GM18505 (cell line): Measurements from ENCODE around the gene C1orf50.
"Not testable (repeated sequence)": the region's sequence is repeated elsewhere in the genome, so short reads cannot be mapped to it uniquely, and the experiment has no call there.

Source experiments
- ATAC-seq: cut with Tn5 transposase; IDR thresholded peaks from one replicate; pipeline ENCODE4 v1.9.1; 2021; ENCODE audit not compliant: unreplicated experiment
- POLR2A ChIP-seq: IDR thresholded peaks from 4 replicates; pipeline ENCODE4 v1.6.1; 2011; ENCODE audit warnings: borderline replicate concordance; ENCODE audit not compliant: insufficient read depth, insufficient read length; ENCODE audit errors: extremely low read depth

Gene C1orf50

DNA sequence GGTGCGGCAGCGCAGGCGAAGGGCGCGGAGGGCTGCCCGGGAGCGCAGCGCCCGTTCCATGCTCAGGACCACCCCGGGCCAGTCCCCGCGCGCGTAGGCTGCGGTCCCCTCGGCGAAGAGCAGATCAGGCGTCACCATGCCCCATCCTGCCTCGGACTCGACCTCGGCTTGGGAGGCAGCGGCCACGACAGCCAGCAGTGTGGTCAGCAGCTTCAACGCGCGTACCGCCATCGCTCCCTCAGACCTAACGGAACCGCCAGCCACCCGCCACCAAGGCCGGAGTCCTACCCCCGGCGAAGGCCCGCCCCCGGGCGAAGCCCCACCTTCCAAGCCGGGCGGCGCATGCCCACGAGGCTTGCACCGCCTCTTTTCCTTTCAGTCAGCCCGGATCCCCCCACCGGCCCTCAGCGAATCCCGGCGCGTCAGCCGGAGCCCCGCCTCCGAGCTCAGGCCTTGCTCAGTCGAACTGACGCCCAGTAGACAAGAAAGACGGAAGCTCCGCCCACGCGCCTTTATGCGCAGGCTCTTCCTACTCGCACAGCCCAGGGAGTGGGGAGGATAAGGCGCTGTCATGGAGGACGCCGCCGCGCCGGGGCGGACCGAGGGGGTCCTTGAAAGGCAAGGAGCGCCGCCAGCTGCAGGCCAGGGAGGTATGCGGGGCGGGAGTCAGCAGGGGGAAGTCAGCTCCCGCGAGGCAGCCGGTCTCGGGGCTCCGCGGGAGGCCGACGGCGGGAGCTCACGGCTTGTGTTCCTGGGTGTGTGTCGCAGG, at the start of gene C1orf50, which contains the start of gene P3H1:
TSS of gene C1orf50 (plus strand) at position 509 of the 769 bp plus-strand sequence. CDS start at position 572, 63 bp downstream.
TSS of gene P3H1 (minus strand) at position 288 of the 769 bp plus-strand sequence. CDS start at position 231, 57 bp downstream.
- TF ChIP-seq POLR2A: peak; percentile 98
- ATAC-seq: peak; percentile 86

DNA sequence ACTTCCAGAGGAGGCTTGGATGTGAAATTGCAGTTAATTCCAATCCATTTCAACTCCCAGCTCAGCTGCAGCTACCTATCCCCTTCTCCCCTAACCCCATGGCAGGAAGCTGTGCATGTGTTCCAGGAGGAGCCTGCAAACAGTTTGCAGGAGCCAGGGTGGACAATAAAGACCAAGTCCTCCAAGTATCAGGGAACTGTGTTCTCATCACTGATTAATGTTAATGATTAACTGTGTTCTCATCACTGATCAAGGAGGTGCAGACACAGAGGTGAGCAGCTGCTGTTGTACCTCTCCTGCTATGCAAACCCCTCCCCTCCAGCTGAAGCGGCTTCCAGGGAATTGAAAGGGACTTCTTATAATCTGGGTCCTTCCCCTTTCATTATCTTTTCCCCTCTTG, 46.2 kb upstream of the C1orf50 start:
- TF ChIP-seq POLR2A: no peak
- no peak for ATAC-seq

DNA sequence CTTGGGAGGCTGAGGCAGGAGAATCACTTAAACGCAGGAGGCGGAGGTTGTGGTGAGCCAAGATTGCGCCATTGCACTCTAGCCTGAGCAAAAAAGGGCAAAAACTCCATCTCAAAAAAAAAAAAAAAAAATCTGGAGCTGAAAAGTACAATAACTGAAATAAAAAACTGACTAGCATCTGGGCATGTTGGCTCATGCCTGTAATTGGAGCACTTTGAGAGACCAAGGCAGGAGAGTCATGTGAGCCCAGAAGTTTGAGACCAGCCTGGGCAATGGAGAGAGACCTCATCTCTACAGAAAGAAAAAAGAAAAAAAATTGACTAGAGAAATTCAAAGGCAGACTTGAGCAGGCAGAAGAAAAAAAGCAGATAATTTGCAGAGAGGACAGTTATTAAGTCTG, 45.1 kb upstream of the C1orf50 start:
- no peak for TF ChIP-seq POLR2A
- no peak for ATAC-seq

DNA sequence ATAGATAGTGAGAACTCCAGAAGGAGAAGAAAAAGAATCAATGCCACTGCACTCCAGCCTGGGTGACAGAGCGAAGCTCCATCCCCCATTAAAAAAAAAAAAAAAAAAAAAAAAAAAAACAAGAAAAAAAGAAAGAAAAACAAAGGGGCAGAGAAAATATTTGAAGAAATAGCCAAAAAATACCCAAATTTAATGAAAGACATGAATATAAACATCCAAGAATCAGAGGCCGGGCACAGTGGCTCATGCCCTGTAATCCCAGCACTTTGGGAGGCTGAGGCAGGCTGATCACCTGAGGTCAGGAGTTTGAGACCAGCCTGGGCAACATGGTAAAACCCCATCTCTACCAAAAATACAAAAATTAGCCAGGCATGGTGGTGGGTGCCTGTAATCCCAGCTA, 44.6 kb upstream of the C1orf50 start:
- not testable (repeated sequence) for ATAC-seq

DNA sequence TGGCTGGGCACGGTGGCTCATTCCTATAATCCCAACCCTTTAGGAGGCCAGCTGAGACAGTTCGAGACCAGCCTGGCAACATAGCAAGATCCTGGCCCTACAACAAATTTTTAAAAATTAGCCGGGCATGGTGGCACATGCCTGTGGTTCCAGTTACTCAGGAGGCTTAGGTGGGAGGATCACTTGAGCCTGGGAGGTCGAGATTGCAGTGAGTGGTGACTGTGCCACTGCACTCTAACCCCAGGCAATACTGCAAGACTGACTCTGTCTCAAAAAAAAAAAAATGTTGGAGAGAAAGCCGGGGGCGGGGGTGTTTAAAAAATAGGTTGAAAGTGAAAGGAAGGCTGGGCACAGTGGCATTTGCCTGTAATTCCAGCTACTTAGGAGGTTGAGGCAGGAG, 43.5 kb upstream of the C1orf50 start:
- no peak for ATAC-seq
- TF ChIP-seq POLR2A: no peak

DNA sequence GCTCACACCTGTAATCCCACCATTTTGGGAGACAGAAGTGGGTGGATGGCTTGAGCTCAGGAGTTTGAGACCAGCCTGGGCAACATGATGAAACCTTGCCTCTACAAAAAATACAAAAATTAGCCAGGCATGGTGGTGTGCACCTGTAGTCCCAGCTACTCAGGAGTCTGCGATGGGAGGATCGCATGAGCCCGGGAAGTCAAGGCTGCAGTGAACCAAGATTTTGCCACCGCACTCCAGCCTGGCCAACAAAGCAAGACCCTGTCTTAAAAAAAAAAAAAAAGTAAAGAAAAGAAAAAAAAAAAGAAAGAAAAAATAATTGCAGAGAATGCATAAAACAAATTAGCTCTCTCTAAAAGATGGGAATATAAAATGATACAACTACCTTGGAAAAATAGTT, 41.2 kb upstream of the C1orf50 start:
- not testable (repeated sequence) for ATAC-seq

DNA sequence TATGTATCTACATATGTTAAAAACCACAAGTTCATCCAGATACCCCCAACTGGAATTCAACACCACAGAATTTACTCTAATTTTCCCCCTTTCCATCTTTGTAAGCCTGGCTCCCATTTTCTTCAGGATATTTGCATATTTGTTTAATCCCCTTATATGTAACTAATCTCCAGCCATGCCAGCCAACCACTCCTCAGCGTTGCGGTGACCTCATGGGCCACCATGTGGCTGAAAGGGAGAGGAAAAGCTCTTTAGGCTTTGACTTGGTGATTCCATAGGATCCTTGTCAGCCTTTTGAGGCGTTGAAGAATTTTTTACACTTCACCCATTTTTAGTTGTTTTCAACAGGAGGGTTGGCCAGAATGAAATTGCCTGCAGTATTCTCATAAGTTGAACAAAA, 37.0 kb upstream of the C1orf50 start:
- no peak for TF ChIP-seq POLR2A
- ATAC-seq: no peak

DNA sequence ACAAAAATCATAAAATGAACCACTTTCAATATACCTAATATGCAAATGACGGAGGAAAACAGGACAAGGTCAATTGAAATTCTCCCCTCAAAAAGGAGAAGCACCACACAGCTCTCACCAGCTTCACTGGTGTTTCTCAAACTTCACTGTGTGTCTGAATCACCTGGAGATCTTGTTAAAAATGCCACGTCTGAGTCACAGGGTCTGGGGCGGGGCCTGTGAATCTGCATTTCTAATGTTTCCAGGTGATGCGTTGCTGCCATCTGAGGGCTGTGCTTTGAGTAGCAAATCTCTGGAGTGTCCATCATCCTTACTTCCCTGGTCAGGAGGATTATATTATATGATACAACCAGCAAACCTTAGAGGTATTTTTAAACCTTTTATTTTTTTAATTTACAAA, 36.1 kb upstream of the C1orf50 start:
- TF ChIP-seq POLR2A: no peak
- ATAC-seq: no peak

DNA sequence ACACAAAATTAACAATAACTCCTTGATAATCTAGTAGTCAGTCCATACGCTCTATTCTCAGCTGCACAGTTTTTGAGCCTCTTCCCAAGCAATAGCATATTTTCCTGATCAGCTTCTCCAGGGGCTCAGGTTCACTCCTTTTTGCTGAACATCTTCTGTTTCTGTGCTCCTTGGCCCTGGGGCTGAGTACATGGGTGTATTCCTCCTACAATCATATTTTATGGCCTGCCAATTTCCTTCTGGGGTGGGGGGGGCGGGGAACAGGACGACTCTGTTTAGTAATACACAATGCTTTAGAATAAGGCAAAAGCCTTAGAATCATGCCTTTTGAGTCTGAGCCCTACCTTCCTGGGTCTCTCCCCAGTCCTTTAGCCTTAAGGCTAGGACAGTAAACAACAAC, 35.5 kb upstream of the C1orf50 start:
- no peak for TF ChIP-seq POLR2A
- ATAC-seq: no peak

DNA sequence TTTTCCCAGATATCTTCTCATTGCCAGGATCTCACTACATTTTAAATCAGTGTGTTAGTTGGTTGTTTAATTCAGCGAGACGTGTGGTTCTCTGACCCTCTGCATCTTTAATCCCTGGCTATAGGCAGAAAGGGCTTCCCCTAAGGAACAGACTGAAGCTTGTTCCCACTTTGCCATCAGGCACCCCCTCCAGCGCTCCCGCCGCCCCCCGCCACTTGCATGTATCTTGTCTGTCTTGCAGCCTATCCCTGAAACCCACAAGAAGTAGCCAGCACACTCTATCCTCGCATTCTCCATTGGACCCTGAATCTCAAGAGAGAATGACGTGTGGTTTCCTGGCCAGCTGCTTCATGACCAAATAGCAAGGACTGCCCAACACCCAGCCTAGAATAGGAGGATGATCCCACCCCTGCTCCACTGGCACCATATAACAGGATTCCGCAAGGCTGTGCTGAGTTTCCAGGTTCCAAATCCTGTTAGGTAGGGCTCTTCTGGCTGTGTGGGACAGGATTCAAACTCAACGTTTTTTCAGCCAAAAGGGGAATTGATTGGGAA, 34.8 kb upstream of the C1orf50 start:
- ATAC-seq: no peak

DNA sequence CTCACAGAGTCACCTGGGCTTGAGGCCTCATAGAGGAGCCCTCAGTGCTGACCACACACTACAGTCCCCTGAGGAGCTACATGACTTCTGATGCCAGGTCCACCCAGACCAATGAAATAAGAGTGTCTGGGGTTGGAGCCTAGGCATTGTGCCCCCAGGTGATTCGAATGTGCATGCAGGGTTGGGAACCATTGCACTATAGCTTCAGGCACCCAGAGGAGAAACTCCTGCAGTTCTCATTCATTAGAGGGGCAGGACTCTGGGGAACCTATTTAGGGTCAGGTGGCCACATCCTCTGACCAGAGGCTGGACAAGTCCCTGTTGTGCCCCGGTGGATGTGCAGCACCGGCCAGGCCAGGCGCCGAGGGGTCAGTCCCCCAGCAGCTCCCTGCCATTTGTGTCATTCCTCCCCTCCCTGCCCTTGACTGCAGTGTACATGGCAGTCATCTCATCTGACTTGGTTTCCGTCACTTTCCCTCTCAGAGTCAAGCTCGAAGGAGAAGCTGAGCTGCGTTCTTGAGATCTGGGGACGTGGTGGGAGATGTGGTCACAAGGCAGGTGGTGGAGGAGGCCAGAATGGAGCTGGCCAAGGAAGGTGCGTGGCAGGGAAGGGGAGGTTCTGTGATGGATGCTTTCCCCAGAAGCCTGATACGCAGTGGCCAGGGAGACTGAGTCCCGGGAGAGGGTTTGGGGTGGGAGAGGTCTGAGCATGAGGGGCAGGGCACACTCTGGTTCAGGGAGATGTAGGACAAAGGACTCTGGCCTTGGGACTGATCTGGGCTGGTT, 33.4 kb upstream of the C1orf50 start:
- no peak for TF ChIP-seq POLR2A

More for the DNA sequence above, 34.8 kb upstream of the C1orf50 start:
- no peak for TF ChIP-seq POLR2A

DNA sequence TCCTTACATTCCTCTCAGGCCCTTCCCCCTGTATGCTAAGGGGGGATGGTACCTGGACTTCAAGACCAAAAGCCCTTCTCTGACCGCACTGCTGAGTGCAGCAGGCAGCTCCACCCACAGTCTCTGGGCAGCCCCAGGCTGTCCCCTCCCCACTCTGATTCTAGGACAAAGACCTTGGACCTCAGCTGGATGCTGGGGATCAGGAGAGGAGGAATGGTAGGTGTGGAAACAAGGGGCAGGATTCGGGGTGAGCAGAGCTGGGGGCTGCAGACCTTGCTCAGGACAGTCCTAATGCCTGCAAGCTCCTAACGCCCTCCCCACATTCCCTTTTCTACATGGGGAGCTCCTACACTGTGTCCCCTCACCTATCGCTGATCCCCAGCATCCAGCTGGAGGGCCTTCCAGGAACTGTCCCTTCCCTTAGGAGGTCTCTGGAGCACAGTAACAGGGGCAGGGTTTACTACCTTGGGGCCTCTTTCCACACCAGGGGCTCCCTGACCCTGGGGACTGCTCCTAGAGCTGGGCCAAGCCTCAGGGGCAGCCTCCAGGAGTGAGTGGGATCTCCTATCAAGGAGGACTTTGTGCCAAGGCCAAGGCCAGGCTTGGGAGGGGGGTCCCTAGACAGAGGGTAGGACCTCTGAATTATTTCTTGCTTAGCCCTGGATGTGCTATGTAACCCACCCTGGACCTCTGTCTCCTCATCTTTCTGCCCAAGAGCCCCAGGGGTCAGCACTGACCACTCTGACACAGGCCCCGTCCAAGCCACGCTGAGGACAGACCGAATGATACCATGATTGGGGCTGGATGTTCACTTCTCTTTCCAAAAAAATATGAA, 32.6 kb upstream of the C1orf50 start:
- no peak for TF ChIP-seq POLR2A
- ATAC-seq: no peak

More for the DNA sequence above, 33.4 kb upstream of the C1orf50 start:
- ATAC-seq: no peak

DNA sequence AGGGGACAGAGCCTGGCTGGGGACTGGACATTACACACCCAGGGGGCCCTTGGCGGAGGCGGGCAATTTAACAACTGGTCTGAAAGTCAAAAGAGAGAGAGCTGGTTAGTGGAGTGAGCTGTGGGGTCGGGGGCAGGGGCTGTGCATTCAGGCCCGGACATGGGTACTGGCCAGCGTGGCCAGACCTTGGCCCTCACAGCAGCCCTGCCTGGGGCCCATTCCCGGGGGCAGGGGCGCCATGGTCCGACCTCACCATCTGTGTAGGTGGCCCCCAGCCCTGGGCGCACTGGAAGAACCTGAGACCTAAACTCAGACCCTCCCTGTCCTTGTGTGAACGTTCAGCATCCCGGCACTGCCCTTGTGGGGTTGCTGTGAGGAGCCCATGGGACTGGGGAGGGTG, 32.0 kb upstream of the C1orf50 start:
- TF ChIP-seq POLR2A: no peak
- ATAC-seq: no peak

DNA sequence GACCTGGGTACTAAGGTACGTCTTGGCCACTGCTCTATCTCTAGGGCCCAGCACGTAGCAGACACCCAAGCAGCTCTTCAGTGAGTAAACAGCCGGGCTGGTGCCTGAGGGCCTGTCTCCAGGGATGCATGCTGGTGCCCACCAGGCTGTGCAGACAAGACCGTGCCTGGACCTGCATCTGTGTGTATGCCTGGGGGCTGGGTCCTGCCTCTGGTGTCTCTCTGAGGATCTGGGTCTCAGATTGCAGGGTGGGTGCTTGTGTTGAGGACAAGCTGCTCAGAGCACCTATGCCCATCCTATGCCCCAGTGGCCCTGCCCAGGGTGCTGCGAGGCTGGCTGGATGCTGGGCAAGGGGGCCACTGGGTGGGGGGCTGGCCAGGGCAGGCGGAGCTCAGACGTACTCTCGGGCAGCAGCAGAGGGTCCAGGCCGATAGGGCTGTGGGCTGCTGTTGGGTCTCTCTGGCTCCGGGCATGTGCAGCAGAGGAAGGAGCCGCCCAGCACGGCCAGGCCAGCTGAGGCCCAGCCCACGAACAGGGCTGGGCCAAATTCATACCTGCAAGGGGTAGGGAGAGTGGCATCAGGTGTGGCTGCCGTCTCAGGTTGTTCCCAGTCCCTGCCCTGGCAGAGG, 31.5 kb upstream of the C1orf50 start:
- no peak for ATAC-seq
- TF ChIP-seq POLR2A: no peak
